ENCODE measurements around the gene NEUROD2. TPM values are rescaled to one million over a fixed set of nuclear protein-coding genes. Genes with fewer than 3 reads are reported as not detected.

Gene NEUROD2
- total RNA-seq, 1 donor from 2014 or later: not detected

GRCh38 chr17:39641097-39641496 is 33.4 kb upstream of the NEUROD2 start:
- Mint-ChIP-seq H3K4me3 (ENCODE audit: low read depth) (no peak overlapping the region), H3K27me3 (ENCODE audit: low read depth) (no peaks in the 10 kb centered on the region), H3K27ac (no peak overlapping the region), H3K4me1 (ENCODE audit: low read depth) (peaks cover 34% of the 10 kb centered on the region), H3K36me3 (ENCODE audit: low read depth) (peaks cover 2% of the 10 kb centered on the region), H3K9me3 (no peaks in the 10 kb centered on the region)
- intact Hi-C loops (cut with micrococcal nuclease): no loop called here
- no peak for DNase-seq (ENCODE audit: low spot score)

GRCh38 chr17:39640591-39641031 is 32.9 kb upstream of the NEUROD2 start:
- DNase-seq (ENCODE audit: low spot score): no peak
- no peaks in the 10 kb centered on the region for H3K27me3 Mint-ChIP-seq (ENCODE audit: low read depth)
- H3K4me3 Mint-ChIP-seq (ENCODE audit: low read depth): no peak overlapping the region
- H3K4me1 Mint-ChIP-seq (ENCODE audit: low read depth): peaks cover 33% of the 10 kb centered on the region
- peaks cover 2% of the 10 kb centered on the region for H3K36me3 Mint-ChIP-seq (ENCODE audit: low read depth)
- H3K9me3 Mint-ChIP-seq: no peaks in the 10 kb centered on the region
- H3K27ac Mint-ChIP-seq: no peak overlapping the region
- intact Hi-C loops (cut with micrococcal nuclease): no loop called here

- Mint-ChIP-seq H3K4me1 (ENCODE audit: low read depth) (peaks cover 29% of the 10 kb centered on the region), H3K27ac (no peak overlapping the region), H3K9me3 (no peaks in the 10 kb centered on the region), H3K36me3 (ENCODE audit: low read depth) (peaks cover 2% of the 10 kb centered on the region), H3K27me3 (ENCODE audit: low read depth) (no peaks in the 10 kb centered on the region), H3K4me3 (ENCODE audit: low read depth) (no peak overlapping the region)
- DNase-seq (ENCODE audit: low spot score): no peak
- intact Hi-C loops (cut with micrococcal nuclease): loop anchor here (5.0 kb wide), 1 partner anchor 112 kb away; no protein-coding TSS in a partner anchor
Observed at GRCh38 chr17:39639566-39640458, 32.1 kb upstream of the NEUROD2 start.

DNA sequence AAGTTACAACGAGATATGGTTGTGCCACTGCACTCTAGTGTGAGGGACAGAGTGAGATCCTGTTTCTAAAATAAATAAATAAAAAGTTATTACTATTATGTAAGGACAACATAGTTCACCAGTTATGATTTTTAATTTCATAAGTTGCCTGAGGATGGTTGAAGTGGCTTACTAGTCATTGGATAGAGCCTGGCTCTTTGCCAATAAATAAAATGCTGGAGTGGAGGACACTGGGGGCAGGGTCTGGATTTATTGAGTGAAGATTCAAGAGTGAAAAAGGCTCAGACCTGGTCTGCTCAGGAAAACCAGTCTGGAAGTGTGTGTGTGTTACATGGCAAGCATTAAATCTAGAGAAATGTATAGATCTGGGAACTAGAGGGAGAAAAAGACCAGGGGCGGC is 31.3 kb upstream of the NEUROD2 start:
- peaks cover 2% of the 10 kb centered on the region for H3K36me3 Mint-ChIP-seq (ENCODE audit: low read depth)
- no peaks in the 10 kb centered on the region for H3K27me3 Mint-ChIP-seq (ENCODE audit: low read depth)
- H3K4me3 Mint-ChIP-seq (ENCODE audit: low read depth): no peak overlapping the region
- H3K4me1 Mint-ChIP-seq (ENCODE audit: low read depth): peaks cover 31% of the 10 kb centered on the region
- H3K9me3 Mint-ChIP-seq: no peaks in the 10 kb centered on the region
- DNase-seq (ENCODE audit: low spot score): no peak
- intact Hi-C loops (cut with micrococcal nuclease): loop anchor here (5.0 kb wide), 1 partner anchor 113 kb away; no protein-coding TSS in a partner anchor
- no peak overlapping the region for H3K27ac Mint-ChIP-seq

DNA sequence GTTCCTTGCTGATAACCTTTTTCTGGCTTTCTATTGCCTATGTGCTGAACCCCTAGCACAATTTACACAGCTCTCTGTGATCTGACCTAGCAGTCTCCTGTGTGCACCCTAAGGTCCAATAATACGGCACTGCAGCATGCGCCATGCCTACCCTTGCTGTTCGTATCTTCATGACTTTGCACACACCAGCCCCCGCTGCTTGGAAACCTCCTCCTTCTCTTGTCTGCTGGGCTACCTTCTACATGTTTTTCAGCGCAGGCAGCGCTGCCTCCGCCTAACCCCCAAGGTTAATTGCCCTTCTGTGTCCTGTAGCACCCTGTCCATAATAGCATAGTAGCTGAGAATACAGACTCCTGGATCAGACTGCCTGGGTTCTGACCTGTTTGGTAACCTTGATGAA is 30.6 kb upstream of the NEUROD2 start:
- H3K27ac Mint-ChIP-seq: no peak overlapping the region
- no peaks in the 10 kb centered on the region for H3K9me3 Mint-ChIP-seq
- peaks cover 29% of the 10 kb centered on the region for H3K4me1 Mint-ChIP-seq (ENCODE audit: low read depth)
- H3K27me3 Mint-ChIP-seq (ENCODE audit: low read depth): no peaks in the 10 kb centered on the region
- no peak for DNase-seq (ENCODE audit: low spot score)
- peaks cover 2% of the 10 kb centered on the region for H3K36me3 Mint-ChIP-seq (ENCODE audit: low read depth)
- intact Hi-C loops (cut with micrococcal nuclease): loop anchor here (5.0 kb wide), 1 partner anchor 114 kb away; no protein-coding TSS in a partner anchor
- H3K4me3 Mint-ChIP-seq (ENCODE audit: low read depth): peak overlapping the region; percentile 92

DNA sequence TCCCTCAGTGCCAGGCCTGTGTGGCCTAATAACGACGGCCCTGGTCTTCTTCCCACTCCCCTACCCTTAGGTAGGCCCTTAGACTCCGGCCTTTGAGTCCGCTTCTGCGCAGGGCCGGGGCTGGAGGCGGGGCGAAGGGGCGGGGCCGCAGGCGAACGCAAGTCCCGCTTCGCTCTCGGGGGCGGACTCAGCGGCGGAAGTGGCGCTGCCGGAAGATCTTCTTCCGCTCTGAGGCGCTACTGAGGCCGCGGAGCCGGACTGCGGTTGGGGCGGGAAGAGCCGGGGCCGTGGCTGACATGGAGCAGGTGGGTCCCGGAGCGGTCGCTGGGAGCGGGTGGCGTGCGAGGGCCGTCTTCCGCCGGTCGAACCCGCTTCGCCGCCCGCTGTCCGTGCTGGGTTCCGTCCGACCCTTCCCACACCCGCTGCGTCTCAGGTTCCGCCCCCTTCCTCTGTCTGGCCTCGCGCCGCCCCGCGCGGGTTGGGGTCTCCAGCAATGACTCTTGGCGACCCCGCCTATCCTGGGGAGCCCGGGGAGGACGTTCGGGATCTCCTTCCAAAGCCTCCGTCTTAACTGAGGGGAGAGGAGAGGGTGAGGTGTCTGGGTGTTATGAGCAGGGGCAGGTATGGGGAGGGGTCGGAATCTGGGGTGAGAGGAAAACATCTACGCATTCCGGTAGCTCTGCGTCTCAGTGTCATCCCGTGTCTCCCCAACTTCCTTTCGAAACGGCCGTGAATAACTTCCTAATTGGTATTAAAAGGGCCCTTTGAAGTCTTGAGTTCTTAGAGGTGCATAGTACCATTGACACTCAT is 29.4 kb upstream of the NEUROD2 start, which contains the start of gene STARD3:
TSS of gene STARD3 (plus strand) at position 218 of the 810 bp plus-strand sequence. CDS start 16,388 bp downstream, outside the sequence.
- peak within 1 kb of the TSS; percentile 71 for H3K27ac Mint-ChIP-seq
- H3K36me3 Mint-ChIP-seq (ENCODE audit: low read depth): peaks cover 2% of the 10 kb centered on the region
- no peaks in the 10 kb centered on the region for H3K9me3 Mint-ChIP-seq
- DNase-seq (ENCODE audit: low spot score): peak; percentile 86
- intact Hi-C loops (cut with micrococcal nuclease): loop anchor here (2.0 to 5.0 kb wide), 2 partner anchors 115 to 344 kb away; partner anchors contain the start of gene PSMD3
- peaks cover 24% of the 10 kb centered on the region for H3K4me1 Mint-ChIP-seq (ENCODE audit: low read depth)
- peak within 1 kb of the TSS; percentile 92 for H3K4me3 Mint-ChIP-seq (ENCODE audit: low read depth)
- no peaks in the 10 kb centered on the region for H3K27me3 Mint-ChIP-seq (ENCODE audit: low read depth)

- peak overlapping the region; percentile 92 for H3K4me3 Mint-ChIP-seq (ENCODE audit: low read depth)
- peaks cover 2% of the 10 kb centered on the region for H3K36me3 Mint-ChIP-seq (ENCODE audit: low read depth)
- no peaks in the 10 kb centered on the region for H3K9me3 Mint-ChIP-seq
- H3K27ac Mint-ChIP-seq: peak overlapping the region; percentile 31
- intact Hi-C loops (cut with micrococcal nuclease): loop anchor here (2.0 to 5.0 kb wide), 2 partner anchors 116 to 344 kb away; partner anchors contain the start of gene PSMD3
- H3K4me1 Mint-ChIP-seq (ENCODE audit: low read depth): peaks cover 24% of the 10 kb centered on the region
- DNase-seq (ENCODE audit: low spot score): no peak
- peaks cover 4% of the 10 kb centered on the region for H3K27me3 Mint-ChIP-seq (ENCODE audit: low read depth)
Observed at GRCh38 chr17:39636587-39636926, 28.8 kb upstream of the NEUROD2 start.

- intact Hi-C loops (cut with micrococcal nuclease): loop anchor here (2.0 to 5.0 kb wide), 2 partner anchors 117 to 345 kb away; partner anchors contain the start of gene PSMD3
- Mint-ChIP-seq H3K9me3 (no peaks in the 10 kb centered on the region), H3K27ac (no peak overlapping the region), H3K27me3 (ENCODE audit: low read depth) (peaks cover 9% of the 10 kb centered on the region), H3K4me1 (ENCODE audit: low read depth) (peaks cover 26% of the 10 kb centered on the region), H3K4me3 (ENCODE audit: low read depth) (no peak overlapping the region), H3K36me3 (ENCODE audit: low read depth) (peaks cover 2% of the 10 kb centered on the region)
- DNase-seq (ENCODE audit: low spot score): no peak
Observed at GRCh38 chr17:39635614-39636176, 28.0 kb upstream of the NEUROD2 start.

DNA sequence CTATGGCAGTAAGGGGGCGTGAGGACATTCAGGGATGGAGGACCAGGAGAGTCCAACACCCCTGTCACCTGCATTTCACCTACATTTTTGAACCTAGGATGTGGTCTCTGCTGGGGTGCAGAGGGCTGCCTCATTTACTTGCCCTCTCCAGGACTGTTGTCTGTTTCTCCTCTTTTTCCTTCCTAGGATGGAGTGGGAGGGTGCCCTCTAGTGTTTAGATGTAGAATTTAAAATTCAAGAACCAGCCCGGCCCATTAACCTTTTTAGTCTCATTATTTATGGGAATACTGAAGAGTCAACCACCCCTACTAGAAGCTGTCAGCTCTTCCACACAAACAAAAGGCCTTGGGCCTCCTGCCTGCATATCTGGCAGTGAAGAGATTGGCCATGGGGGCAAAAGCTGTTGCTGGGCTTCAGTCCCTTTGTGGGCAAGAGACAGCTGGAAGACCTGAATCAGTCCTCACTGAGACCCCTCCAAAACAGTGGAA is 26.7 kb upstream of the NEUROD2 start:
- H3K36me3 Mint-ChIP-seq (ENCODE audit: low read depth): peaks cover 2% of the 10 kb centered on the region
- H3K9me3 Mint-ChIP-seq: no peaks in the 10 kb centered on the region
- H3K27ac Mint-ChIP-seq: no peak overlapping the region
- H3K27me3 Mint-ChIP-seq (ENCODE audit: low read depth): peaks cover 9% of the 10 kb centered on the region
- peaks cover 23% of the 10 kb centered on the region for H3K4me1 Mint-ChIP-seq (ENCODE audit: low read depth)
- H3K4me3 Mint-ChIP-seq (ENCODE audit: low read depth): no peak overlapping the region
- intact Hi-C loops (cut with micrococcal nuclease): loop anchor here (1.0 kb wide), 1 partner anchor 11 kb away; no protein-coding TSS in a partner anchor
- no peak for DNase-seq (ENCODE audit: low spot score)

- H3K36me3 Mint-ChIP-seq (ENCODE audit: low read depth): peaks cover 2% of the 10 kb centered on the region
- no peak overlapping the region for H3K27ac Mint-ChIP-seq
- H3K27me3 Mint-ChIP-seq (ENCODE audit: low read depth): peaks cover 11% of the 10 kb centered on the region
- H3K9me3 Mint-ChIP-seq: no peaks in the 10 kb centered on the region
- peaks cover 19% of the 10 kb centered on the region for H3K4me1 Mint-ChIP-seq (ENCODE audit: low read depth)
- intact Hi-C loops (cut with micrococcal nuclease): loop anchor here (1.0 kb wide), 1 partner anchor 10 kb away; no protein-coding TSS in a partner anchor
- no peak for DNase-seq (ENCODE audit: low spot score)
- H3K4me3 Mint-ChIP-seq (ENCODE audit: low read depth): no peak overlapping the region
Observed at GRCh38 chr17:39633570-39634183, 26.0 kb upstream of the NEUROD2 start.

DNA sequence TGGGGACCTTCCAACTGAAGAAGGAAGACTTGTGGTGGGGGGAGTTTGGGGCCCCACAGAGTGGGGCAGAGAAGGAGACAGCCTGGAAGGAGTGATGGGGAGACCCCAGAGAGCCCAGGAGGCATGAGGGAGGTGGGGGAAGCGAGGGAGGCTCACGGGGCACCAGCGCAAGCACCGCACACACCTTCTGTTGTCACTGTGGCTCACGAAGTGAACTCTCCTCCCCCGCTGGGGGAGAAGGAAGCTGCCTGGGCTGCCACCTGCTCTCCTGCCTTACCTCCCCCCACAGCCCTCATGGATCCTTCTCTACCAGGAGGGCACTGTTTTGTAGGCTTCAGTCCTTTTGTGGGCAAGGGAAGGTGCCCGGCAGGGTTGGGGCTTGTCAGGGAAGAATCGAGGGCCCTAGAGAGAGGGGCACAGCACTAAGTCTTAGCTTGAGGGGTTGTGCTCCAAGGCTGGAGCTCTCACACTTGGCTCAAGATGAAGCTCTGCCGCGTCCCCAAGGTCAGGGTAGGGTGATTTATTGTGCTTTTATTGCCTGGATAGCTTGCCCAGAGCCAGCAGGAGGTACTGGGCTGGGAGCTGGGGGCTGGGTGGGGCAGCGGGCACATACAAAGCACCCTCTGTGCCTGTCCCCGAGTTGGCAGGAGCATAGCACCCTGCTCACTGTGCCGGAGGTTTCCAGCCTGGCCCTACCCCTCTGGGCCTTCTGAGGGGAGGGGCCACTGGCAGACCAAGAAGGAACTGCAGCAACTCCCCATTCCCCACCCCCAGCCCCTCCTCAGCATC is 24.6 kb upstream of the NEUROD2 start:
- no peak overlapping the region for H3K27ac Mint-ChIP-seq
- peaks cover 21% of the 10 kb centered on the region for H3K27me3 Mint-ChIP-seq (ENCODE audit: low read depth)
- peaks cover 7% of the 10 kb centered on the region for H3K4me1 Mint-ChIP-seq (ENCODE audit: low read depth)
- no peak for DNase-seq (ENCODE audit: low spot score)
- H3K36me3 Mint-ChIP-seq (ENCODE audit: low read depth): no peaks in the 10 kb centered on the region
- intact Hi-C loops (cut with micrococcal nuclease): no loop called here
- H3K4me3 Mint-ChIP-seq (ENCODE audit: low read depth): no peak overlapping the region
- no peaks in the 10 kb centered on the region for H3K9me3 Mint-ChIP-seq
